Liver (tissue), 9 donors: Measurements from ENCODE around the gene ZNF141. TPM values are rescaled to one million over a fixed set of nuclear protein-coding genes. Genes with fewer than 3 reads are reported as not detected.

ENCODE experiments used
- DNase-seq: peaks from one replicate; pipeline ENCODE4 v3.0.0-alpha.2; 2017; ENCODE audit warnings: low spot score
- H3K27ac ChIP-seq, 2 donors: one replicate each; pipeline ENCODE4 v1.7.0; 2013; ENCODE audit warnings: inconsistent platforms in 2 of 2, low read length in 2 of 2, control low read depth in 1 of 2, low read depth in 1 of 2, mild to moderate bottlenecking in 1 of 2
- H3K27me3 ChIP-seq, 4 donors: one replicate each; pipeline versions ENCODE4 v1.6.1 to v1.7.0; 2013; ENCODE audit warnings: low read length in 3 of 4, inconsistent platforms in 1 of 4, mild to moderate bottlenecking in 1 of 4, moderate library complexity in 1 of 4; ENCODE audit not compliant: control insufficient read depth in 4 of 4, insufficient read depth in 4 of 4
- H3K36me3 ChIP-seq, 4 donors: one replicate each; pipeline versions ENCODE4 v1.6.1 to v1.7.0; 2013; ENCODE audit warnings: low read length in 3 of 4, mild to moderate bottlenecking in 3 of 4, low read depth in 1 of 4, moderate library complexity in 1 of 4; ENCODE audit not compliant: control insufficient read depth in 4 of 4, insufficient read depth in 3 of 4
- H3K4me1 ChIP-seq, 4 donors: one replicate each; pipeline versions ENCODE4 v1.6.1 to v1.7.0; 2013; ENCODE audit warnings: low read length in 3 of 4, mild to moderate bottlenecking in 3 of 4, moderate library complexity in 1 of 4; ENCODE audit not compliant: control insufficient read depth in 4 of 4, insufficient read depth in 4 of 4
- H3K4me3 ChIP-seq, 3 donors: one replicate each; pipeline versions ENCODE4 v1.6.1 to v1.7.0; 2013; ENCODE audit warnings: low read length in 3 of 3, control low read depth in 1 of 3, low read depth in 1 of 3, mild to moderate bottlenecking in 1 of 3
- H3K9ac ChIP-seq, 2 donors: one replicate each; pipeline ENCODE4 v1.7.0; 2013; ENCODE audit warnings: low read length in 2 of 2, mild to moderate bottlenecking in 2 of 2, moderate library complexity in 2 of 2, control low read depth in 1 of 2, low read depth in 1 of 2
- H3K9me3 ChIP-seq, 4 donors: one replicate each; pipeline versions ENCODE4 v1.6.1 to v1.7.0; 2013; ENCODE audit warnings: low read length in 3 of 4; ENCODE audit not compliant: control insufficient read depth in 4 of 4
- EGR1 ChIP-seq, 2 donors: IDR thresholded peaks; 2 replicates each; pipeline ENCODE4 v1.6.1; 2016 to 2018; ENCODE audit warnings: antibody characterized with exemption in 2 of 2, low read depth in 2 of 2
- FOXA1 ChIP-seq: IDR thresholded peaks from 2 replicates; pipeline ENCODE4 v1.6.1; 2016; ENCODE audit warnings: antibody characterized with exemption
- FOXA2 ChIP-seq: IDR thresholded peaks from 2 replicates; pipeline ENCODE4 v1.6.1; 2016; ENCODE audit warnings: antibody characterized with exemption
- GABPA ChIP-seq, 2 donors: IDR thresholded peaks in 1 of 2; conservative IDR thresholded peaks in 1 of 2; 2 replicates each; pipeline ENCODE4 v1.6.1; 2016; ENCODE audit warnings: antibody characterized with exemption in 2 of 2, mild to moderate bottlenecking in 1 of 2, moderate library complexity in 1 of 2
- HNF4A ChIP-seq, 2 donors: conservative IDR thresholded peaks; 2 replicates each; pipeline ENCODE4 v1.6.1; 2016; ENCODE audit warnings: antibody characterized with exemption in 2 of 2, mild to moderate bottlenecking in 2 of 2
- HNF4G ChIP-seq: IDR thresholded peaks from 2 replicates; pipeline ENCODE4 v1.6.1; 2016; ENCODE audit warnings: antibody characterized with exemption
- JUND ChIP-seq, 2 donors: IDR thresholded peaks; 2 replicates each; pipeline ENCODE4 v1.6.1; 2016; ENCODE audit warnings: antibody characterized with exemption in 2 of 2
- NR2F2 ChIP-seq: IDR thresholded peaks from 2 replicates; pipeline ENCODE4 v1.6.1; 2016; ENCODE audit warnings: antibody characterized with exemption
- RAD21 ChIP-seq, 2 donors: IDR thresholded peaks; 2 replicates each; pipeline ENCODE4 v1.6.1; 2016; ENCODE audit warnings: antibody characterized with exemption in 2 of 2, mild to moderate bottlenecking in 2 of 2
- RXRA ChIP-seq, 2 donors: IDR thresholded peaks; 2 replicates each; pipeline ENCODE4 v1.6.1; 2017 to 2018; ENCODE audit warnings: antibody characterized with exemption in 2 of 2, mild to moderate bottlenecking in 1 of 2
- SP1 ChIP-seq: IDR thresholded peaks from 2 replicates; pipeline ENCODE4 v1.6.1; 2018; ENCODE audit warnings: antibody characterized with exemption, mild to moderate bottlenecking
- TAF1 ChIP-seq: conservative IDR thresholded peaks from 2 replicates; pipeline ENCODE4 v1.6.1; 2016; ENCODE audit warnings: antibody characterized with exemption, mild to moderate bottlenecking
- YY1 ChIP-seq: IDR thresholded peaks from 2 replicates; pipeline ENCODE4 v1.6.1; 2016; ENCODE audit warnings: antibody characterized with exemption, mild to moderate bottlenecking
- WGBS: extraction: QIAGEN DNeasy Blood & Tissue Kit; methylation state at CpG from one replicate; pipeline ENCODE4 v1.1.7; 2013; 5-methylcytosine and 5-hydroxymethylcytosine counted together
- polyA plus RNA-seq, 2 donors: library from polyadenylated mRNA; stranded (reverse) in 1 of 2; unstranded in 1 of 2; fragments of 200-250 nt in 1 of 2; fragments of >200 nt in 1 of 2; fragmentation: Nextera tagmentation in 1 of 2; extraction: Ambion mirVana in 1 of 2; gene quantifications; one replicate each; pipeline versions ENCODE4 v1.2.1 to v1.2.3, GENCODE V29; 2013 to 2015
- total RNA-seq, 2 donors: library from RNA; depleted of rRNA; stranded (reverse); fragments of >200 nt; gene quantifications; one replicate each; pipeline ENCODE4 v1.2.3, GENCODE V29; 2014
- TF ChIP-seq, protein P1 (sequence below): IDR thresholded peaks from 2 replicates; pipeline ENCODE4 v1.6.1; 2016; ENCODE audit warnings: antibody characterized with exemption
- TF ChIP-seq, protein P2 (sequence below): IDR thresholded peaks from 2 replicates; pipeline ENCODE4 v1.6.1; 2016; ENCODE audit warnings: antibody characterized with exemption
- TF ChIP-seq, protein P3 (sequence below): IDR thresholded peaks from 2 replicates; pipeline ENCODE4 v1.6.1; 2016; ENCODE audit warnings: antibody characterized with exemption, mild to moderate bottlenecking
- TF ChIP-seq, protein P4 (sequence below): fragments of 150-350 bp; IDR thresholded peaks from 2 replicates; pipeline ENCODE4 v1.5.1; 2017; ENCODE audit warnings: improper control_type of control experiment, low read depth, low read length; ENCODE audit not compliant: missing input control
- TF ChIP-seq, protein P5 (sequence below): IDR thresholded peaks from 2 replicates; pipeline ENCODE4 v1.6.1; 2016; ENCODE audit warnings: antibody characterized with exemption
- donor health status: healthy.
- donor health status: healthy.
- donor health status: healthy.
- donor health status: healthy.
- donor health status: healthy.

The ZNF141 gene
- 10 to 100 TPM; 12.4 to 15.4 TPM for total RNA-seq
- 1 to 10 TPM; 2.1 to 3.1 TPM for polyA plus RNA-seq

DNA sequence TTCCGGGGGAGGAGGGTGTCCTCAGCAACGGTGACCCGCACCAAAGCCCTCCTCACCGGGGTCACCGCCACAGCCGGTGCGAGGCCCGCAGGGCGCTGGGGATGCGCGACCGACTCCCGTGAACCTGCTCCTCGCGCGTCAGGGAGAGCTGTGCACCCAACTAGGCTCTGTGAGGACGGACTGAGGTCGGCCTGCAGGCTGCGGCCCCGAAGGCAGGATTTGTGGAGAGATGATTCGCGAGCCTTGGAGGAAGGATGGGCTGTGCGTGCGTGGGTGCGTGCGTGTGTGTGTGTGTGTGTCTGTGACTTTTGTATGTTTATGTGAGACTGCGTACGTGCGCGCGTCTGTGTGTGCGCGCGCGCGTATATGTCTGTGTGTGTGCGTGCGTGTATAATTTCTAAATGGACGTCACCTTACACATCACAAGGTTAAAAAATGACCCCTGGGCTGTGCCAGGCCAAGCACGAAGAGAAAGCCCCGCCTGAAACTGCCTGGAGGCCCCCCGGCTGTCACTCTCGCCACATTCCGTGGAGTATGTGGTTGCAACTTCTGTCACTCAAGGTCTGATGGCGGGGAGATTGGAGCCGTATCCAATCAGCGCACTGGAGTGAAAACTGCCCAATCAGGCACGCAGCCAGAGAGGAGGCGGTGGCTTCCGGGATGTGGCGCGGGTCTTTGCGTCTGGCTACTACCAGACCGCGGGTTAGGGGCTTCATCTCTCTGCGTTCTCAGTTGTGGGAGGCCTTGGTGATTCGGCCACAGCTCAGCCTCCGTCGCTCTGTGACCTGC is at the start of gene ZNF141:
Gene ZNF141 (plus strand): TSS at position 672 of the 789 bp plus-strand sequence. CDS start 170 bp downstream, outside the sequence.
- peaks cover 0 to 8% (median 5%) of the 10 kb centered on the region in 4 donors for H3K36me3 ChIP-seq
- H3K9ac ChIP-seq = peak within 1 kb of the TSS; percentile 52 to 86
- peaks cover 4 to 12% (median 8%) of the 10 kb centered on the region in 4 donors for H3K4me1 ChIP-seq
- peak within 1 kb of the TSS; percentile 77 to 97 (median 95) for H3K4me3 ChIP-seq
- peaks cover 15 to 22% (median 16%) of the 10 kb centered on the region in 4 donors for H3K9me3 ChIP-seq
- TF ChIP-seq FOXA2 = no peak
- no peak for TF ChIP-seq FOXA1
- TF ChIP-seq, protein P1, sequence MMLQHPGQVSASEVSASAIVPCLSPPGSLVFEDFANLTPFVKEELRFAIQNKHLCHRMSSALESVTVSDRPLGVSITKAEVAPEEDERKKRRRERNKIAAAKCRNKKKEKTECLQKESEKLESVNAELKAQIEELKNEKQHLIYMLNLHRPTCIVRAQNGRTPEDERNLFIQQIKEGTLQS = peak; percentile 38
- TF ChIP-seq JUND (IDR thresholded peaks at IDR 0.05) = peak in 1 of 2 donors; percentile 16
- TF ChIP-seq, protein P2, sequence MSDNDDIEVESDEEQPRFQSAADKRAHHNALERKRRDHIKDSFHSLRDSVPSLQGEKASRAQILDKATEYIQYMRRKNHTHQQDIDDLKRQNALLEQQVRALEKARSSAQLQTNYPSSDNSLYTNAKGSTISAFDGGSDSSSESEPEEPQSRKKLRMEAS = peak; percentile 48
- TF ChIP-seq RXRA (IDR thresholded peaks at IDR 0.05) = peak; percentile 60 to 62
- no peak for TF ChIP-seq EGR1 (IDR thresholded peaks at IDR 0.05; ENCODE audit: low read depth in 2 of 2)
- no peak for TF ChIP-seq TAF1
- peak; percentile 57 to 87 for TF ChIP-seq GABPA (IDR thresholded peaks at IDR 0.05 in 1 of 2, conservative IDR thresholded peaks at IDR 0.05 in 1 of 2)
- TF ChIP-seq HNF4A (conservative IDR thresholded peaks at IDR 0.05) = peak; percentile 29 to 42
- TF ChIP-seq HNF4G = no peak
- TF ChIP-seq YY1 = peak; percentile 81
- TF ChIP-seq, protein P3, sequence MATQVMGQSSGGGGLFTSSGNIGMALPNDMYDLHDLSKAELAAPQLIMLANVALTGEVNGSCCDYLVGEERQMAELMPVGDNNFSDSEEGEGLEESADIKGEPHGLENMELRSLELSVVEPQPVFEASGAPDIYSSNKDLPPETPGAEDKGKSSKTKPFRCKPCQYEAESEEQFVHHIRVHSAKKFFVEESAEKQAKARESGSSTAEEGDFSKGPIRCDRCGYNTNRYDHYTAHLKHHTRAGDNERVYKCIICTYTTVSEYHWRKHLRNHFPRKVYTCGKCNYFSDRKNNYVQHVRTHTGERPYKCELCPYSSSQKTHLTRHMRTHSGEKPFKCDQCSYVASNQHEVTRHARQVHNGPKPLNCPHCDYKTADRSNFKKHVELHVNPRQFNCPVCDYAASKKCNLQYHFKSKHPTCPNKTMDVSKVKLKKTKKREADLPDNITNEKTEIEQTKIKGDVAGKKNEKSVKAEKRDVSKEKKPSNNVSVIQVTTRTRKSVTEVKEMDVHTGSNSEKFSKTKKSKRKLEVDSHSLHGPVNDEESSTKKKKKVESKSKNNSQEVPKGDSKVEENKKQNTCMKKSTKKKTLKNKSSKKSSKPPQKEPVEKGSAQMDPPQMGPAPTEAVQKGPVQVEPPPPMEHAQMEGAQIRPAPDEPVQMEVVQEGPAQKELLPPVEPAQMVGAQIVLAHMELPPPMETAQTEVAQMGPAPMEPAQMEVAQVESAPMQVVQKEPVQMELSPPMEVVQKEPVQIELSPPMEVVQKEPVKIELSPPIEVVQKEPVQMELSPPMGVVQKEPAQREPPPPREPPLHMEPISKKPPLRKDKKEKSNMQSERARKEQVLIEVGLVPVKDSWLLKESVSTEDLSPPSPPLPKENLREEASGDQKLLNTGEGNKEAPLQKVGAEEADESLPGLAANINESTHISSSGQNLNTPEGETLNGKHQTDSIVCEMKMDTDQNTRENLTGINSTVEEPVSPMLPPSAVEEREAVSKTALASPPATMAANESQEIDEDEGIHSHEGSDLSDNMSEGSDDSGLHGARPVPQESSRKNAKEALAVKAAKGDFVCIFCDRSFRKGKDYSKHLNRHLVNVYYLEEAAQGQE = peak; percentile 26
- TF ChIP-seq SP1 = peak; percentile 89
- TF ChIP-seq, protein P4, sequence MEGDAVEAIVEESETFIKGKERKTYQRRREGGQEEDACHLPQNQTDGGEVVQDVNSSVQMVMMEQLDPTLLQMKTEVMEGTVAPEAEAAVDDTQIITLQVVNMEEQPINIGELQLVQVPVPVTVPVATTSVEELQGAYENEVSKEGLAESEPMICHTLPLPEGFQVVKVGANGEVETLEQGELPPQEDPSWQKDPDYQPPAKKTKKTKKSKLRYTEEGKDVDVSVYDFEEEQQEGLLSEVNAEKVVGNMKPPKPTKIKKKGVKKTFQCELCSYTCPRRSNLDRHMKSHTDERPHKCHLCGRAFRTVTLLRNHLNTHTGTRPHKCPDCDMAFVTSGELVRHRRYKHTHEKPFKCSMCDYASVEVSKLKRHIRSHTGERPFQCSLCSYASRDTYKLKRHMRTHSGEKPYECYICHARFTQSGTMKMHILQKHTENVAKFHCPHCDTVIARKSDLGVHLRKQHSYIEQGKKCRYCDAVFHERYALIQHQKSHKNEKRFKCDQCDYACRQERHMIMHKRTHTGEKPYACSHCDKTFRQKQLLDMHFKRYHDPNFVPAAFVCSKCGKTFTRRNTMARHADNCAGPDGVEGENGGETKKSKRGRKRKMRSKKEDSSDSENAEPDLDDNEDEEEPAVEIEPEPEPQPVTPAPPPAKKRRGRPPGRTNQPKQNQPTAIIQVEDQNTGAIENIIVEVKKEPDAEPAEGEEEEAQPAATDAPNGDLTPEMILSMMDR = no peak
- TF ChIP-seq RAD21 (IDR thresholded peaks at IDR 0.05) = no peak
- peak; percentile 93 for TF ChIP-seq NR2F2
- TF ChIP-seq, protein P5, sequence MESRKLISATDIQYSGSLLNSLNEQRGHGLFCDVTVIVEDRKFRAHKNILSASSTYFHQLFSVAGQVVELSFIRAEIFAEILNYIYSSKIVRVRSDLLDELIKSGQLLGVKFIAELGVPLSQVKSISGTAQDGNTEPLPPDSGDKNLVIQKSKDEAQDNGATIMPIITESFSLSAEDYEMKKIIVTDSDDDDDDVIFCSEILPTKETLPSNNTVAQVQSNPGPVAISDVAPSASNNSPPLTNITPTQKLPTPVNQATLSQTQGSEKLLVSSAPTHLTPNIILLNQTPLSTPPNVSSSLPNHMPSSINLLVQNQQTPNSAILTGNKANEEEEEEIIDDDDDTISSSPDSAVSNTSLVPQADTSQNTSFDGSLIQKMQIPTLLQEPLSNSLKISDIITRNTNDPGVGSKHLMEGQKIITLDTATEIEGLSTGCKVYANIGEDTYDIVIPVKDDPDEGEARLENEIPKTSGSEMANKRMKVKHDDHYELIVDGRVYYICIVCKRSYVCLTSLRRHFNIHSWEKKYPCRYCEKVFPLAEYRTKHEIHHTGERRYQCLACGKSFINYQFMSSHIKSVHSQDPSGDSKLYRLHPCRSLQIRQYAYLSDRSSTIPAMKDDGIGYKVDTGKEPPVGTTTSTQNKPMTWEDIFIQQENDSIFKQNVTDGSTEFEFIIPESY = no peak
- DNase-seq = peak; percentile 90
- WGBS = under 1% methylated on average over 59 of the region's 59 CpGs
- no peaks in the 10 kb centered on the region for H3K27me3 ChIP-seq
- peak within 1 kb of the TSS; percentile 86 to 97 for H3K27ac ChIP-seq
